Measurements from ENCODE around the gene NALCN.

Gene NALCN

DNA sequence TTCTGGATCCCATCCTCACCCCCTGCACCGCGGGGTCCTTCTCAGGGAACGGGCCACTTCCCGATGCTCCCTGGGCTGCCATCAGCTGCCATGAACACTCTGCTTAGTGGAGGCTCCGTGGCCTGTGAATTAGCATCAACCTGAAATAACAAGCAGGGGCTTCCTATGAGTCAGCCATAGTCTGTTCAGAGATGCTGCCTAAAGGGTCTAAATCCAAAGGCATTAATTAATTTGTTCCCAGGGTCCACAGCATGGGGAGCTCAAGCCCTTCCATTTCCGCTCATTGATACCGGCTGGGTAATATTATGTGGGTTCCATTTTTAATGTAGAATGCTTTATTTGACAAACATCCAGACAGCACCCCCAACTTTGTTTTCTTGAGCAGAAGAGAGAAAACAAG is 399.8 kb downstream of the NALCN start:
- no peak for DNase-seq
- intact Hi-C loops (cut with DNase I): no loop called here

GRCh38 chr13:101013245-101013644 is 403.1 kb downstream of the NALCN start:
- no peak for DNase-seq
- intact Hi-C loops (cut with DNase I): no loop called here

- no peak for DNase-seq
- intact Hi-C loops (cut with DNase I): no loop called here
Observed at GRCh38 chr13:101010100-101010499, 406.2 kb downstream of the NALCN start.

- intact Hi-C loops (cut with DNase I): no loop called here
Observed at GRCh38 chr13:101007245-101007644, 409.1 kb downstream of the NALCN start.

More at GRCh38 chr13:101007245-101007644, 409.1 kb downstream of the NALCN start:
- no peak for DNase-seq
